ENCODE results near the gene EGFR.

EGFR gene

GRCh38 chr7:55235115-55235514, 216.3 kb downstream of the EGFR start:
- no peak for DNase-seq

DNA sequence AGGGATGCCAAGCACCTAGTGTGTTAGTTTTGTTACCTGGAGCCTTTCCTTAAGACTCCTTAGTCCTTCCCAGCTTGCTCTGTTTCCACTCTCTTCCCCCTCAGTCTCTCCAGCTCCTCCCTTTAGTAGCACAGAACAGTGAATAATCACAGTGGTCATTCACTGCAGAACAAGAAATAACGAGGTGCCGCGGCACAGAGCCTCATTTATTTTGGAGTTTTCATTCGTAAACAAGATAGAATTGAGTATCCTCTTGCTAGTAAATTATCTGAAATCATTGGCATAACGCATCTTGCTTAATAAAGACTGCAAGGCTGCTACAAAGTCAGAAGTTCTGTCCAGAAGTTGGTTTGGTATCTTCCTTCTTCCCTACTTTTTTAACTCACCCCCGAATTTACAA, 217.0 kb downstream of the EGFR start:
- no peak for DNase-seq

DNA sequence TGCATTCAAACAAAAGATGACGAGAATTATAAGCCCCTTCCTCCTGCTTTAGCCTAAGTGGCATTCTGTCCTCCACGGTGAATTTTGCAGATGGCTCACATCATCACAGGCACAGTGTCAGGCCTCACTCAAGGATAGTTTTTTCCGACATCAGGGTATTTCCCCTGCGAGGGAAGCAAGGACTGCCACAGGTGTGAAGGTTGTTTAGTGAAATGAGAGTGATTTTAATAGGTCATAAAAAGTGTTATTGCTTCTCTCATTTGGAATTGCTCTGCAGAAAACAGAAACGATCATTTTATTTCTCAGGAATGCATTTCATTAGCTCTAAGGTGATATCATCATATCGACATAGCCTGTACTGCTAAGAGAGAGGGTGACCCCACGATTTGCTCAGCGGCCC, 217.7 kb downstream of the EGFR start:
- no peak for DNase-seq

DNA sequence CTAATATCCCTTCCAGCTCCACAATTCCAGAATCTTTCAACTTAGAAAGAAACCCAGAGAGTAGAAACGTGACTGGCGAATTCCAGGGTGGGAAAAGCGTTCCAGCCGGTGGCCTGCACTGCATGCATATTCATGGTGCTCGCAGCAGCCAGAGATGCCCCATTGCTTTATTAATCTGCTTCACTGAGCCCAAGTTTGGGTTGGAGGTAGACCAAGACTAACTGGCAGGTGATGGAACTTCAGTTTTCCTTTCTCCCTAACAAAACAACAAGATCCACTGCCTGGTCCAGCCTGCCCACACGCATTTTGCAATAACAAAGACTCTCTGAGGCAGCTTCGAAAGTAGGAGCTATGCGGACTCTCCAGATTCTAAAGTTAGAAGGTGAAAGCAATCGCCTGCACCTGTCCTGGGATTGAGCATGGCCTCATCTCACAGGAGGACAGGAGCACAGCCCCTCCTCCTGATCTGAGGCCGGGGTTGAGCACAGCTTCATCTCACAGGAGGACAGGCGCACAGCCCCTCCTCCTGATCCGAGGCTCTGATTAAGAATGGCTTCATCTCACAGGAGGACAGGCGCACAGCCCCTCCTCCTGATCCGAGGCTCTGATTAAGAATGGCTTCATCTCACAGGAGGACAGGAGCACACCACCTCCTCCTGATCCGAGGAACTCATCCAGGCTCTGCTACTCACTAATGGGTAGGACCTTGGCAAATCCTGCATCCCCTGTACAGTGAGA, 218.5 kb downstream of the EGFR start:
- no peak for DNase-seq

GRCh38 chr7:55239406-55239805, 220.6 kb downstream of the EGFR start:
- no peak for DNase-seq

DNA sequence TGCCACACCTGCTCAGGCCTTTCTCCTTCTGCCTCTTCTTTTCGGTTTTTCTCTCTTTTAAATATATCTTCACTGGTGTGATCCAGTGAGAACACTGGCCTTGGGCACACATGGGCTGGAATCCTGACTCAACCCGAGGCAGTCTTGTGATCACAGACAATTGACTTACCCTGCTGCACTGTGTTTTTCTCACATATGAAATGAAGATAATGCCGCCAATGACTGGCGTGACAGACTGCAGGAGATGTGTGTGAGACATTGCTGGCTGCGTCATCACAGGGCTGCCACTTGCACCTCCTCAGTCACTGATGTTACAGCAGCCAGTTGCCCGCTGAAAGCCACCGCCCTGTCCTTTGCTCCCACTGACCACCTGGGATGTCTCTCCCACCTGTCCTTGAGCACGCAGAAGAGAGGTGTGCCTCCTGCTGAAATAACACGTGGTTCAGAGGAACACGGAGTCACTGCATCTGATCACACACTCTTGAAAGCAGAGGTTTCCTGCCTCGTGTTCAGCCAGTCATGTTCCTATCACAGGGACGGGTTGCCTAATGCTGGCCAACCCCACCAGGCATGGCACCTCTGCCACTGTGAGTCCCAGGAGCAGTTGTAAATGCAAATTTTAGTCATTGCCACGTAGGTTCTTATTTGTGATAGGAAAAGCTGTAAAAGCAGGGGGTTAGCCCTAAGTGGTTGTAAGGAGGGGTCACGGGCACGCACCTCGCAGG, 221.8 kb downstream of the EGFR start:
- no peak for DNase-seq

DNA sequence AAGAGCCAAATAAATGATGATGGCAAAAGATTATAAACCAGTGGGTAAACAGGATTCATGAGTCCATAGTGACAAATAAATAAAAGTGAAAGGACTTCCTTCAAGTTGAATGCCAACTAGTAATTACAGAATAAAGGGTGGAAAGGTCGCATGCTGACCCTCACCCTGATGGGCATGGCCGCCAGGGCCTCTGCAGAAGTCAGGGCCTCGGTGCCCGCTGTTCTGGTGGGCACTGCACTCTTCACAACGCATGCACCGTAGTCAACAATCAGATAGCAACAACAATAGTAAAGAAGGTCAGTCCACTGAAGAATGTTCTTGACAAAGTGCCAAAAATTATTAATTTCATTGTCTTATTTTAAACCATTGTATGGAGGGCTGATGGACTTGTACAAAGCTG, 223.1 kb downstream of the EGFR start:
- no peak for DNase-seq

GRCh38 chr7:55242613-55243012, 223.8 kb downstream of the EGFR start:
- no peak for DNase-seq

DNA sequence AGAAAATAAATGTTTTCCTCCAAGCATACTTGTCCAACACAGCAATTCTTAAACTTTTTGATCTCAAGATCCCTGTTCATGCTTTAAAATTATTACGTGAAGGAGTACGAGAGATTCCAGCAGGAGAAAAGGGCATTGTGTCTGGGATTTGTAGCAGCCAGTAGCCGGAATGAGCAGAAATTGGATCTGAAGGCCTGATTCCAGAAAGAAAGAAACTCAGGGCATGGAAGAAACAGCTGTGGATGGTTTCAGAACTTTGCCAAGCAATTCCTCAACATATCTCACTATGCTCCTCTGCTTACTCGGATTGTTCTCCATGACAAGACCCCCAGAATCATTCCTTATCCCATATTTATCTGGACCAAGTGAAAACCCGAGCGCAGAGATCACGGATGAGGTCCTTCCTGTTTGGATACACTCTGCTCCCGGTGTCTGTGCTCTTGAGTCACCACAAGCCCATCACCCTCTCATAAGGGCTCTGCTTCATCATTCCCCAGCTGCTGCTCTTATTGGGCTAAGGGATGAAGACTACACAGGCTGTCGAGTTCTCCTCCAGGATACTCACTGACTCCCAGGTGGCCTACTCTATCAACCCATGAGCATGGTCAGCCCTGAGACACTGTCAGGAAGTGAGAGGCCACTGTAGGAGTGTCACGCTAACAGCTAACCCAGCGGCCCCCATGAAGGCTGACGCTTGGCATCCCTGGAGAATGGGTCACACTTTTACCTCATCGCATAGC, 225.4 kb downstream of the EGFR start:
- DNase-seq: no peak

GRCh38 chr7:55245271-55245723, 226.5 kb downstream of the EGFR start:
- no peak for DNase-seq

- no peak for DNase-seq
Observed at GRCh38 chr7:55246171-55246570, 227.4 kb downstream of the EGFR start.

DNA sequence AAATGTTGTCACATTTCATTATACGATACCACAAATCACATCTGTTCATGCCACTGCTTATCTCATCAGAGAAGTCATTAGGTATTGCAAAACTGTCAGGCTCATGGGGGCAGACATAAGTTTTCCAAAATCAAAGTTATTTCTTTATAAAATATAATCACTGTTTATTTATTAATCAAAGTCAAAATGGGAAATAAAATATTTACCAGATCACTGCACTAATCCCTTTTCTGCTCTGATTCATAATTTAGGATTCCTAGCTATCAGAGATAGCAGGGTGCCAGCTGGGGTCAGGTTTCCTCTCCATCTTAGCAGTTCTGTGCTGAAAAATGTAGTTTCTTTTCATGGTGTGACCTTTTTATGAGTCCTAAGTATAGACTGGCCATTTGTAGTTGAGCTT, 228.6 kb downstream of the EGFR start:
- no peak for DNase-seq

DNA sequence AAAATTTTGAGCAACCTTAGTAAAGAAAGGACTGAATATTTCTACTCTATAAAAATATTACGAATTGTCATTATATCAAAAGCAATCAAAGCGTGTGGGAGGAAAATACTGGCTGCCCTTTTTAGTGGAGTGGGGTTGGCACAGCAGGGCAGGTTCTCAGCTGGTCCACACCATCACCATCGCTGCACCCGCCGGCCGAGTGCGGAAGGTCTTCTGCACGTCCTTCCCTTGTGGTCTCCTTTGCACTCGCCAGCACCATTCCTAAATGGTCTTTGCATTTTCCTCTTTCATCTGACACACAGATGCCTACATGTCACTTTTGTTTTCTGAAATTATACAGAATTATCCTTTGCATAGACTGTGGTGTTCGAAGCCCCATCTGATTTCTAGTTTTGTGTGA, 229.7 kb downstream of the EGFR start:
- DNase-seq: no peak

- DNase-seq: no peak
Observed at GRCh38 chr7:55249332-55249731, 230.5 kb downstream of the EGFR start.

- DNase-seq: no peak
Observed at GRCh38 chr7:55250313-55250712, 231.5 kb downstream of the EGFR start.

- DNase-seq: no peak
Observed at GRCh38 chr7:55251313-55251712, 232.5 kb downstream of the EGFR start.

DNA sequence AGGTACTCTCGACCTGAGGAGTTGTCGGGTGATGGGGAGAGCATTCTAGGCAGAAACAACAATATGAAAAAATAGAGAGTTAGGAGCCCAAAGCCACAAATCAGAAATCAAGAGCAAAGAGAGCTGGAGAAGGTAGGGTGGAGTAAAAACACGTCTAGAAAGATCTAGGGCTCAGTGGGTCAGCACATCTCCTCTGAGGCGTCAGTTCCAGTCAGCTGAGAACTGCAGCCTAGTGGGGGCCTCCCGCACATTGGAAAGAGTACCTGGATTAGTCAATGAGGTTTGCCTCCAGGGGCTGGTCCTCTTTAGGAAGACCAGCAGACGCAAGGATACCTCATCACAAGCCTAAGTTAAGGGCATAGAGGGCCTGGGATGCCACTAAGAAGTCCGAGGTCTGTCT, 233.1 kb downstream of the EGFR start:
- DNase-seq: no peak

- no peak for DNase-seq
Observed at GRCh38 chr7:55252386-55252785, 233.6 kb downstream of the EGFR start.

DNA sequence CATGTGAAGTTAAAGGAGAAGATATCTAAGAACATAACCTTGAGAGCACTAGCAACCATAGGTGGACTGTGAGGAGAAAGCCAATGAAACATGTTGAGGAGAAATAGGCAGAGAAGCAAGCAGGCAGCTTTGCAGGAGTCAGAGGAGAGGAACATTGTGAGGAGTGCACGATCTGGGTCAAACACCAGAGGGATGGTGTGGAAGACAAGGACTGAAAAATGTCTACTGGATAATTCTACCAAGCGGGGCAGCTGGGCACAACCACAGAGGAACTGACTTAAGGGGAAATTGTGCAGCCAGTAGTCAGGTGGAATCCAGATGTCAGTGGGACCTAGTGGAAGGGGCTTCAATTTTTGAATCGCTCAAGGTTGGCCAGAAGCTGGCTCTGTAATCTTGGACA, 234.4 kb downstream of the EGFR start:
- DNase-seq: no peak

GRCh38 chr7:55254242-55254595, 235.4 kb downstream of the EGFR start:
- no peak for DNase-seq

DNA sequence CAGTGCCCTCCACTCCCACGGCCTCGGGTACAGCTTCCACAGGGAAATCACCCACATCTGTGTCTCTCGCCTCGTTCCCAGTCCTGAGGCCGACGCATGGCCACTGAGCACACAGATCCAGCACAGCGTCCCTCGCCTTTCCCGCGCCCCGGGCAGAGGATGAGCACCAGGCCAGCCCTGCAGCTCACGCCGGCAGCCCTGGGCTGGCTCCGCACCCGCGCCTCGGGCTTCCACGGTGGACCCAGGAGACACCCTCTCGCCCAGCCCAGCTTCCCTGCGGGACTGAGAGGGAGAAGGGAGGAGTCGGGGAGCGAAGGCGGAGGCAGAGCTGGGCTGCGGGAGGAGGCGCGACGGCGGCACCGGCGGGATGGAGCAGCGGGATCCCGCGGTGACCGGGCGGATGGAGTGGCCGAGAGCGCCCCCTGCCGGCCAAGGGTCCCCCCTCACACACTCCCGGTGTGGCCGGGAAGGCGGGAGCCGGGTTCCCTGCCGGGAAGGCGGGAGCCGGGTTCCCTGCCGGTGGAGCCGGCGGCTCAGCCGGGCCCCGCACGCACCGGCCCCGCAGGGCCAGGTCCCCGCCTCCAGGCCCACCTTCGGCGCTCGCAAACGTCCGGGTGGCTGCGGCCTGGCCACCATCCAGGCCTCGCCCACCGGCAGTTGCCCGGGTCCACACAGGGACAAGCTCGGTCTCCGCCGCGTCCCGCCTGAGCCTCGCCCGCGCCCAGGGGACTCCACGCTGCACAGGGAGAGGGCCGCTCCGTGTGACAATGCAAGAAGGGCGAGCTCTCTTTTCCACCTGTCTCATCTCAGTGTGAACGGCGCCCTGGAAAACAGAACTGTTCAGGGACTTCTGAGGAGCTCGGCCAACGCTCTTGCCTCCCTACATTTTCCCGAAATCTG, 236.0 kb downstream of the EGFR start:
- DNase-seq: peak; percentile 64

- DNase-seq: peak; percentile 59
Observed at GRCh38 chr7:55255496-55256445, 237.0 kb downstream of the EGFR start.
